D341Med (cell line): ENCODE measurements around the gene CCDC137.
A peak's percentile ranks its signal among the peaks of the same experiment; 100 is the strongest.
"Not testable (repeated sequence)": the region's sequence is repeated elsewhere in the genome, so short reads cannot be mapped to it uniquely, and the experiment has no call there.

Experiments
- DNase-seq: peaks from one replicate; pipeline ENCODE4 v3.0.0; 2012; ENCODE audit warnings: low spot score

Gene CCDC137

GRCh38 chr17:81650951-81651350 is 15.6 kb upstream of the CCDC137 start:
- no peak for DNase-seq

GRCh38 chr17:81651692-81652091 is 14.8 kb upstream of the CCDC137 start:
- no peak for DNase-seq

DNA sequence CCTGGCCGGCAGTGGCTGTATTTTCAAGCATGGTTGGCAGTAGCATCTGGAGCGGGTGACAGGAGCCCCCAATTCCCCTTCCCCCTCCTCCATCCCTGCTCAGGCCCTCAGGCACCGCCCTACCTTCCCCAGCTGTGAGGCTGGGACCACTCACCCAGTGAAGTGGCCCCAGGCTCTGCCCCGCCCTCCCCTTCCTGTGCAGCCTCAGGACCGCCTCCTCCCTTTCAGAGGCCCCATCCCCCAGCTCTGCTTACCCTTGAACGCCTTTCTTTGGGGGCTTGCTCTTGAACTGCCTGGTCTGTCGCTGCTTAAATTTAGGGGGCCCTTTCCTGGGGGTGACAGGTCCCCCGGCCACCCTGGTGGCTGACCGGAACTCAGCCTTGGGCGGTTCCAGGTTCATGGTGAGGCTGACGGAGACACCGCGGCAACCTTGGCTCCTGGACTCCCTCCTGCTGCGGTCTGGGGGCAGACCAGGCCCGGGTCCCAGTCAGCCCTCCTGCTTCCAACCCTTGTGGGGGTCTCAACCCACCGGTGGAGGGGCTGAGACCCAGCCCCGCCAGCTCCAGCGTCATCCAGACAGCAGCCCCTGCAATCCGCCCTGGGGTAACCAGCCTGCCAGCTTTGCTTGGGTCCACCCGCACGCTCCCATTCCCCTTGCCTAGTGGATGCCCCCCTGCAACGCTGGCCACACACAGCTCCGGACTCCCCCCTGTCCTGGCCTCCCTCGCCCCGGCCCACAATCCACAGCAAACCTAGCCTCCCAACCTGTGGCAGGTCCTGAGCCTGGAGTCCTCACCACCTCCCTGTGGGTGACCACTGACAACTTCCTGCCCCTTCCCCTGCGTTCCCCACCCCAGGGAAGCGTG is 13.4 kb upstream of the CCDC137 start:
- no peak for DNase-seq

GRCh38 chr17:81655378-81656117 is 11.0 kb upstream of the CCDC137 start:
- peak; percentile 63 for DNase-seq

DNA sequence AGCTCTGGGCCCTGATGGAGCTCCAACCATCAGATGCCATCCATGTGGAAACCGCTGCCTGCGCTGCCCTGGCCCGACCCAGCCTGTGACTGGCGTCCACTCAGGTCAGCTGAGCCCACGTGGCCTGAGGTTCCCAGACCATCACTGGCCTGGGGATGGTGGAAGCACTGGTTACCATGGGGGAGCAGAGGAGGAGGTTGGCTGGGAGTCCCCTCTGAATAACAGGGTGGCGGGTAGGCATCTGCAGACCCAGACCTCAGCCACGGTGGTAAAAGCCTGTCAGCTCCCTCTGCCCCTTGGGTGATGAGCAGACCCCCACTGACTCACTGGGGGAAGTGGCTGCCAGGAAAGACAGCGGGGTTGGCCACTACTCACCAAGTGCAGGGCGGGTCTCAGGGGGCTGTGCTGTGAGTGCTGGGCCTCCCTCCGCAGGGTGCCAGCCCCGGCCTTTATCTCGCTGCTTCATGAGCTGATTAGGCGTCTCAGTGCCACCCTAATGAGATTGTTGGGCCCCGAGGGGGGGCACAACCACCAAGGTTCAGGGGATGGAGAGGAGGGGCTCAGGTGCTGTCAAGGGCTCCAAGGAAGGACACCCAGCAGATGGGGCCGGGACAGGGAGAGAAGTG is 10.3 kb upstream of the CCDC137 start, which contains the start of gene PDE6G:
Gene PDE6G (minus strand): TSS at position 425 of the 626 bp plus-strand sequence. CDS start 3,237 bp downstream, outside the sequence.
- peak; percentile 51 for DNase-seq

- DNase-seq: no peak
Measured at GRCh38 chr17:81656835-81657234, 9.7 kb upstream of the CCDC137 start.

GRCh38 chr17:81659038-81659437 is 7.5 kb upstream of the CCDC137 start:
- no peak for DNase-seq

DNA sequence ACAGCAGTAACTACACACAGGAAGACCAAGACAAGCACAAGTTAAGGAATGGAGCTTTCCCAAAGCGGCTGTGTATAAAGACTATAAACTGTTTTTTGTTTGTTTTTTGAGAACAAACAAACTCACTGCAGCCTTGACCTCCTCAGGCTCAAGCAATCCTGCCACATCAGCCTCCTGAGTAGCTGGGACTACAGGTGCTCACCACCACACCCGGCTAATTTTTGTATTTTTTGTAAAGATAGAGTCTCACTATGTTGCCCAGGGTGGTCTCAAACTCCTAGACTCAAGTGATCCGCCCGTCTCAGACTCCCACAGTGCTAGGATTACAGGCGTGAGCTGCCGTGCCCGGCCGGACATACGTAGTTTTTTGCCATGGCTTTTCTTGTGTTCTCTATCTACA is 6.1 kb upstream of the CCDC137 start:
- DNase-seq: no peak

DNA sequence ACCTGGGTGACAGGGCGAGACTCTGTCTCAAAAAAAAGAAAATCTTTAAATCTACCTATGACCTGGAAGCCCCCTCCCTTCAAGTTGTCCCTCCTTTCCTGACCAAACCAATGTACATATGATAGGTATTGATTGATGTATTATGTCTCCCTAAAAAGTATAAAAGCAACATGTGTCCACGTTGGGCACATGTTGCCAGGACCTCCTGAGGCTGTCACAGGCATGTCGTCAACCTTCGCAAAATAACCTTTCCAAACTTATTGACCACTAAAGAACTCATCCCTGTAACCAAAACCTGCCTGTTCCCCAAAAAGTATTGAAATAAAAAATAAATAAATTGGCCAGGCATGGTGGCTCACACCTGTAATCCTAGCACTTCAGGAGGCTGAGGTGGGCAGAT is 4.5 kb upstream of the CCDC137 start:
- DNase-seq: no peak

- no peak for DNase-seq
Measured at GRCh38 chr17:81664051-81664470, 2.5 kb upstream of the CCDC137 start.

- no peak for DNase-seq
Measured at GRCh38 chr17:81665205-81666091, 1.1 kb upstream of the CCDC137 start.

DNA sequence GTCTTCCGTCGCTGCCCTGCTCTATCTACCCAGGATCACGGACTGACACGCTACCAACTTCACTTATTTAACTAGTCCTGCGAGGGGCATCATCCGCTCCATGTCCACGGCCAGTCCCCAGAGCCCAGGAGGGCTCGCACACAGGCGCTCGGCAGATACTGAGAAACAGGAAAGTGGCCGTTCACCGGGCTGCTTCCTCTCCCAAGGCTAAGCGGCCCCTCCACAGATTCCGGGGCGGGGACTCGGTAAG is 520 bp upstream of the CCDC137 start:
- no peak for DNase-seq

DNA sequence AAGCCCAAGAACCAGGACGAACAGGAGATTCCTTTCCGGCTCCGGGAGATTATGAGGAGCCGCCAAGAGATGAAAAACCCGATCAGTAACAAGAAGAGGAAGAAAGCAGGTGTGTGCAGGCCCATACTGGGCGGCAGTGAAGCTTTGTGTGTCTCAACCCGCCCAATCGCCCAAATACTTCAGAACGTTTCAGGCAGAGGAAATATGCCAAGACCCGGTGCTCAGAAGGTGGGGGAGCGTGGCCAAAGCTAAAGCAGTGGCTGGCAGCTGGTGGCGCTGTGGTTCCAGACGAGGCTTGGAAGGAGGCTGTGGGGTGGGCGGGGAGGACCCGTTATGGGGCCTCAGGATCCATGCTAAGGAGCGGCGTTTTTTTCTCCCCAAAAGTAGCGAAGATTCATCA is 1.2 kb downstream of the CCDC137 start:
- DNase-seq: peak; percentile 75

DNA sequence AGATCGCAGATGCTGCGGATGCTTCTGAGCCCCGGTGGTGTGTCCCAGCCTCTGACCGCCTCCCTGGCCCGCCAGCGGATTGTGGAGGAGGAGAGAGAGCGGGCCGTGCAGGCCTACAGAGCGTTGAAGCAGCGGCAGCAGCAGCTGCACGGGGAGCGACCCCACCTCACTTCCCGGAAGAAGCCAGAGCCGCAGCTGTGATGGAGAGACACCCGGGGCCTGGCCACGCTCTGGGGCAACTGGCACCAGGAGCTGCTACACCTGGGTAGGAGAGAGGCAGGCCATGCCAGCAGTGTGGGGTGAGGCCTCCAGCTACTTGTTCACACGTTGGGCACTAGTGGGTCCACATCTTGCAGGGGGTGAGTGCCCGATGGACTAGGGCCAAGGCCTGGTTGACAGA is 6.0 kb downstream of the CCDC137 start:
- no peak for DNase-seq

DNA sequence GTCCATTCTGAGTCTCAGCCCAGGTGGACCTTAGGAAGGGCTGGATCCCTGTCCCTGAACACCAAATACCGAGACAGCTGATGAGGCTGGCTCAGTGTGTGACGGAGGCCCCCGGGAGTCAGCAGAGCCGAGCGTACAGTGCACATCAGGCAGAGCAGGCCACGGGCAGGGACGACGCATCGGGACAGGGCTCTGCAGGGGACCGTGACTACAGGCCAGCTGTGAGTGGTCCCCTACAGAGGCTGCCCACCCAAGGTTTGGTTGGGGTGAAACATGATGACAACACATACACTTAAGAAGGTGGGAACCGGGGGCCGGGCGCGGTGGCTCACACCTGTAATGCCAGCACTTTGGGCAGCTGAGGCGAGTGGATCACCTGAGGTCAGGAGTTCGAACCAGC is 6.4 kb downstream of the CCDC137 start:
- DNase-seq: no peak

DNA sequence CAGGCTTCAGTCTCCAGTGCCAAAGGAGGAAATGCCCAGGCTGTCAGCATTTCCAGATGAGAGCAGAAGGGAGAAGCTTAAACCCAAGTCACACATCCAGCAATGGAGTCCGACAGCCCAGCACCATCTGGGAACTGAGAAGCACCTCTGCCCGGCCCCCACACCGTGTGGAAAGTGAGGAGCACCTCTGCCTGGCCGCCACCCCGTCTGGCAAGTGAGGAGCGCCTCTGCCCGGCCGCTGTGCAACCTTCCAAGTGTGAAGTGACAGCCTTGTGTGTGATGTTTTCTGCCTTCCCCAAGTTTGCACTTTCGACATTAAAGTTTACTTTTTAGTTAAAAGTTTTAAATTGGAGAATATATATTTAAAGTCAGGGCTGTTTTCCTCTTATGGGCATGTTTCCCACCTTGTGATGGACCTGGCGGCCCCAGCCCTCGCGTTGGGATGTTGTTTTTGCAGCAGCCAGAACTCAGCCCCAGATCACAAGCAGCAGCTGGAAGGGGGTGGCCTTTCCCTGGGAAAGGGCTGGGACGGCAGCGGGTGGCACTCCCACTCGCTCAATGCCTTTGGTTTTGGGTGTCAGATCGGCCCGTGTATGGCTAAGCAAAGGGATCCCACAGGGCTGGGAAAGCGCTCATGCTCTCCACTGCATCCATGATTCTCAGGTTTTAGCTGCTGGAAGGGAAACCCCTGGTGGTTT is 7.2 kb downstream of the CCDC137 start:
- no peak for DNase-seq

DNA sequence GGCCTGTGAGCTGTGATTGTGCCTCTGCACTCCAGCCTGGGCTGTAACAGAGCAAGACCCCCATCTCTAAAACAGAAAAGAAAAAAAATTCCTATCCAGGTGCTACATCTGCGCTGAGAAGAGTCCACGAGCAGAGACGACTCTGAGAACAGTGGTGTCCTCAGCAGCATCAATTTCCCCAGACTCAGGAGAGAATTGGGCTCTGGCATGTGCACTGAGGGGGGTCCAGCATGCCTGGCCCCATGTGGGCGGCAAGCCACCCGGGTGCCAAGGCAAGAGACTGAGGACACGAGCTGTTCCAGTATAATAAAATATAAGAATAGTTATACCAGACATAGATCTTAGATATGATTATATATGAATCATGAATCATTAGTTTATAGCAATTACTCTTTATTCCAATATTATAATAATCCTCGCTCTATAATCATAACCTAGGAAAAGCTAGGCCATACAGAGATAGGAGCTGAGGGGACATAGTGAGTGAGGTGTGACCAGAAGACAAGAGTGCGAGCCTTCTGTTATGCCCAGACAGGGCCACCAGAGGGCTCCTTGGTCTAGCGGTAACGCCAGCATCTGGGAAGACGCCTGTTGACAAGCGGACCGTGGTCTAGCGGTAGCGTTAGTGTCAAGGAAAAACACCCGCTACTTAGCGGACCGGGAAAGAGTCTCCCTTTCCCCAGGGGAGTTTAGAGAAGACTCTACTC is 9.1 kb downstream of the CCDC137 start:
- not testable (repeated sequence) for DNase-seq

DNA sequence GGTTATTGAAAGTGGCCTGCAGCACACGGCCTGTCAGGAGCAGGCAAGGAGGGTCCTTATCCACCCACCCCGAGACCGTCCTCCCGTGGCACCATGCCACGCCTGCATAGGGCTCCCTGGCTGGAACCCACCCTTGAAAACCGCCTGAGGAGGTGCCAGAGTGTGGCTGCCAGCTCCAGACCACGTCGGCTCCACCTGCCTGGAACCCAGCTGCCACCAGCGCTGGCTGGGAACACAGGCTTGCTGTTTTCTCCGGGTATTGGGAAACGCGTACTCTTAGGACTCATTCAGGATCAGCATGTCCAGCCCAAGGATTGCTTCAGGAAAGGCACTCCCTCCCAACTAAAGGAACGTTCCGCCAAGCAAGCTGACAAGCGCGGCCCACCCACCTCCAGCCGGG is 10.4 kb downstream of the CCDC137 start:
- no peak for DNase-seq

DNA sequence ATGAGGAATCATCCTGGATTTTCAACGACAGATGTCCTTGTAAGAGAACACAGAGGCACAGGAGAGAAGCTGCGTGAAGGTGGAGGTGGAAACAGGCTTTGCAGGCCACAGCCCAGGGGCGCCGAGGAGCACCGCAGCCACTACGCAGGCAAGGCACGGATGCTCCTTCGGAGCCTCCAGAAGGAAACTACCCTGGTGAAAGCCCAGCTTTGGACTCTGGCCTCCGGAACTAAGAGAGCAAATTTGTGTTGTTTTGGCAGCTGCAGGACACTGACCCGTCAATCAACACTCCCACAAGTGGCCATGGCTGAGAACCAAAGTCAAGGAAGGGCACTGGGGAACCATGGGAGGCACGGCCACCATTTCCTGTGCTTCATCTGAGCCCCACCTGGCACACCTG is 13.6 kb downstream of the CCDC137 start:
- no peak for DNase-seq

- DNase-seq: no peak
Measured at GRCh38 chr17:81681672-81682071, 15.1 kb downstream of the CCDC137 start.
